Mononuclear cell (primary cell): ENCODE results near the gene ZSWIM4. TPM values are rescaled to one million over a fixed set of nuclear protein-coding genes. Genes with fewer than 3 reads are reported as not detected.
"Not testable (repeated sequence)": the region's sequence is repeated elsewhere in the genome, so short reads cannot be mapped to it uniquely, and the experiment has no call there.

ENCODE experiments used
- H3K27me3 ChIP-seq: 2 replicates; pipeline ENCODE4 v1.6.0; 2011; ENCODE audit warnings: low read length, control low read depth; ENCODE audit not compliant: insufficient read depth
- H3K4me1 ChIP-seq: 2 replicates; pipeline ENCODE4 v1.5.1; 2011; ENCODE audit warnings: mild to moderate bottlenecking, low read length, control low read depth; ENCODE audit not compliant: insufficient read depth
- H3K4me3 ChIP-seq: 2 replicates; pipeline ENCODE4 v1.5.1; 2011; ENCODE audit warnings: mild to moderate bottlenecking, low read length, moderate library complexity
- H3K9me3 ChIP-seq: 2 replicates; pipeline ENCODE4 v1.5.1; 2011; ENCODE audit warnings: low read depth, mild to moderate bottlenecking, control low read depth, low read length
- total RNA-seq: library from RNA; depleted of rRNA; stranded (reverse); fragments of >200 nt; gene quantifications from one replicate; pipeline ENCODE4 v1.2.3, GENCODE V29; 2012

Gene ZSWIM4
- total RNA-seq, 1 donor: 1.5 TPM

- H3K4me1 ChIP-seq: peaks cover 15% of the 10 kb centered on the region
- peak overlapping the region; percentile 60 for H3K4me3 ChIP-seq
- no peaks in the 10 kb centered on the region for H3K9me3 ChIP-seq
- no peaks in the 10 kb centered on the region for H3K27me3 ChIP-seq
Measured at GRCh38 chr19:13765395-13766094, 29.7 kb upstream of the ZSWIM4 start.

DNA sequence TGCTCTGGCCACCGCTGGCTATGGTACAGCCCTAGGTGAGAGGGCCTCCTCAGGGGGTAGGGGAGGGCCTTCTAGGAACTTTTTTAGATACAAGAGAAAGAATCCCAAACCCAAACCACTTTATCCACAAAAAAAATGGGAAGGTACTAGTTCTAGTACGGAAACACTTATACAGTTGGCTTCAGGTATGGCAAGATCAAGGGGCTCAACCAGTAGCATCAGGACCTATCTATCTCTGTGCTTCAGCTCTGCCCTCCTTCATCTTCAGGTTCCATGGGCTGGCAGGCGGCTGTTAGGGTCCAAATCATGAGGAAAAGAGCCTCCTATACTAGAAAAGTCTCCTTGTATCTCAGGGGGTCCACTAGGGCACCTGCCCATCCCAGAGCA is 29.2 kb upstream of the ZSWIM4 start:
- no peak overlapping the region for H3K4me3 ChIP-seq
- H3K9me3 ChIP-seq: no peaks in the 10 kb centered on the region
- no peaks in the 10 kb centered on the region for H3K27me3 ChIP-seq
- H3K4me1 ChIP-seq: peaks cover 15% of the 10 kb centered on the region

DNA sequence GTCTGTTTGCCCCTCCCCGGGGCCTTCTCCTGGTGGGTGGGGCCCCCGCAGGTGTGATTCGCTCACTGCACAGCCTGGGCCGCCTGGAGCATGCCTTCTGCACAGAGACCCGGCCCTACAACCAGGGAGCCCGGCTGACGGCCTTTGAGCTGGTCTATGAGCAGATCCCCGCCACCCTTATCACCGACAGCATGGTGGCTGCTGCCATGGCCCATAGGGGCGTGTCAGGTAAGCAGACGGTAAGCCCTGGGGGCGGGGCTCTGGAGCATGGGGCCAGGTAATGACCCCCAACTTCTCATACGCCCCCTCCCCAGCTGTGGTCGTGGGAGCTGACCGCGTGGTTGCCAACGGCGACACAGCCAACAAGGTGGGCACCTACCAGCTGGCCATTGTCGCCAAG is 26.7 kb upstream of the ZSWIM4 start:
- Histone ChIP-seq H3K4me3 (no peak overlapping the region), H3K27me3 (no peaks in the 10 kb centered on the region), H3K9me3 (no peaks in the 10 kb centered on the region)

DNA sequence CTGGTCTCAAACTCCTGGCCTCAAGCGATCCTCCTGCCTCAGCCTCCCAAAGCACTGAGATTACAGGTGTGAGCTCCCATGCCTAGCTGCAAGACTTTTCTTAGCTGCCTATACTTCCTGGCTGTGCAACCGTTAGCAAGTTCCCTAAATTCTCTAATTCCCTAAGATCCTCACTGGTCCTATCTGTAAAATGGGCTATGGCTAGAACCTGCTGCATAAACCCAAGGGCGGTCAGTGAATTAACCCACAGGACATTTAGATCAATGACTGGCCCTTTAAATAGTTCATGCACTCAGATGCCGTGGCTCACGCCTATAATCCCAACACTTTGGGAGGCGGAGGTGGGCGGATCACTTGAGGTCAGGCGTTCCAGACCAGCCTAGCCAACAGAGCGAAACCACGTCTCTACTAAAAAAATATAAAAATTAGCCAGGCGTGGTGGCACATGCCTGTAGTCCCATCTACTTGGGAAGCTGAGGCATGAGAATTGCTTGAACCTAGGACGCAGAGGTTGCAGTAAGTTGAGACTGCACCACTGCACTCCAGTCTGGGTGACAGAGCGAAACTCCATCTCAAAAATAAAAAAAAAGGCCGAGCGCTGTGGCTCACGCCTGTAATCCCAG is 25.1 kb upstream of the ZSWIM4 start:
- Histone ChIP-seq H3K4me3 (no peak overlapping the region), H3K4me1 (peaks cover 11% of the 10 kb centered on the region), H3K9me3 (no peaks in the 10 kb centered on the region), H3K27me3 (no peaks in the 10 kb centered on the region)

More for the DNA sequence above, 26.7 kb upstream of the ZSWIM4 start:
- H3K4me1 ChIP-seq: peaks cover 15% of the 10 kb centered on the region

GRCh38 chr19:13774217-13775191 is 20.7 kb upstream of the ZSWIM4 start, which contains the start of gene C19orf53:
C19orf53 (plus strand) TSS chr19:13774456; CDS start chr19:13774478, 22 bp downstream.
- peak within 1 kb of the TSS; percentile 87 for H3K4me3 ChIP-seq
- H3K9me3 ChIP-seq: no peaks in the 10 kb centered on the region
- peaks cover 17% of the 10 kb centered on the region for H3K4me1 ChIP-seq
- H3K27me3 ChIP-seq: no peaks in the 10 kb centered on the region

DNA sequence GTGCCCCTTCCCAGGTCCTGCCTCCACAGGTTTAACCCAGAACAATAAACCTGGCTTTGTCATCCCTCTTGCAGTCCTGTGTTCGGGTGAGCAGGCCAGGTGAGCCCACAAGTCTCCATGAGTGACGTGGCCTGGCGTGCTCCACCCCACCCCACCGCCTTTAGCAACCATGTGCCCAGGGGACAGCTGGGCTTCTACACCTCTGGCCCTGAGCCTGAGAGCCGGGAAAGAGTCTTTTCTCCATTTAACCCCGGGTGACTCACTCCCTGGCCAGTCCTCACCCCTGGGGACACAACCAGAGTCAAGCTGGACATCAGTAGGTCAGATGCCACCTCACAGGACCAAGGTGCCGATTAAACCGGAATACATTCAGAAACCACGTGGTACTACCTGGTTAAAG is 16.8 kb upstream of the ZSWIM4 start:
- H3K27me3 ChIP-seq: no peaks in the 10 kb centered on the region
- no peak overlapping the region for H3K4me3 ChIP-seq
- H3K9me3 ChIP-seq: no peaks in the 10 kb centered on the region
- H3K4me1 ChIP-seq: peaks cover 17% of the 10 kb centered on the region

GRCh38 chr19:13778847-13779246 is 16.4 kb upstream of the ZSWIM4 start:
- Histone ChIP-seq H3K9me3 (no peaks in the 10 kb centered on the region), H3K4me3 (no peak overlapping the region), H3K4me1 (peaks cover 17% of the 10 kb centered on the region), H3K27me3 (no peaks in the 10 kb centered on the region)

- not testable (repeated sequence) for H3K9me3 ChIP-seq, H3K4me3 ChIP-seq
Measured at GRCh38 chr19:13779794-13780193, 15.4 kb upstream of the ZSWIM4 start.

GRCh38 chr19:13781547-13781946 is 13.7 kb upstream of the ZSWIM4 start:
- no peaks in the 10 kb centered on the region for H3K27me3 ChIP-seq
- H3K9me3 ChIP-seq: no peaks in the 10 kb centered on the region
- peaks cover 9% of the 10 kb centered on the region for H3K4me1 ChIP-seq
- H3K4me3 ChIP-seq: no peak overlapping the region

More at GRCh38 chr19:13779794-13780193, 15.4 kb upstream of the ZSWIM4 start:
- H3K4me1 ChIP-seq: peaks cover 19% of the 10 kb centered on the region
- not testable (repeated sequence) for H3K27me3 ChIP-seq

GRCh38 chr19:13782537-13782936 is 12.7 kb upstream of the ZSWIM4 start:
- no peaks in the 10 kb centered on the region for H3K27me3 ChIP-seq

GRCh38 chr19:13783565-13784500 is 11.4 kb upstream of the ZSWIM4 start:
- H3K27me3 ChIP-seq: no peaks in the 10 kb centered on the region
- no peaks in the 10 kb centered on the region for H3K9me3 ChIP-seq
- H3K4me1 ChIP-seq: peaks cover 28% of the 10 kb centered on the region
- H3K4me3 ChIP-seq: no peak overlapping the region

More at GRCh38 chr19:13782537-13782936, 12.7 kb upstream of the ZSWIM4 start:
- peaks cover 15% of the 10 kb centered on the region for H3K4me1 ChIP-seq
- no peaks in the 10 kb centered on the region for H3K9me3 ChIP-seq
- no peak overlapping the region for H3K4me3 ChIP-seq

DNA sequence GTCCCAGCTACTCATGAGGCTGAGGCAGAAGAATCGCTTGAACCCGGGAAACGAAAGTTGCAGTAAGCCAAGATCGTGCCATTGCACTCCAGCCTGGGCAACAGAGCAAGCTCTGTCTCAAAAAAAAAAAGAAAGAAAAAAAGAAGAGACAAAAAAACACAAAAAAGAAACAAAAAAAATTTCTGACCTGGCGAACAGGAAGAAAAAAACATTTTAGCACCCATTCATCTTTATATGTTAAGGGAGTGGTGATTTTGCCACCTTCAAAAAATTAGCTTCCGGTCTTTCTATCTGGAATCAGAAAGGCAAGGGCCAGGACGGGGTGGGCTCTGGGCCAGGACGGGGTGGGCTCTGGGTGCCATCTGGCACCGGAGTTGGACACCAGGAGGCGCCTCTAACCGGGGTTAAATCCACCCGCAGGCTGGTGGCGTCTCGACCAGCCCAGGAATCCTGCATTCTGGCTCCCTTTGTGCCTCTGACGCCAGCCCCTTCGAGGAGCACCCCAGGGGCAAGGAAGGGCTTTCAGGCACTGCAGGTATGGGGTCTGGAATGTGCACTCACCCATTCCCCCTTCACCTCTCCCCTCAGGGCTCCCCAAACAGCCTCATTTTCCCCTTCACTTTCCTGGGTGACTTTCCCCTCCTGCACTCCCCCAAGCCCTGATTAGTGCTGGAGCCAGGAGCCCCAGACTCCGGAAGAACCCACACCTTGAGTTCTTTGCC is 10.4 kb upstream of the ZSWIM4 start:
- no peaks in the 10 kb centered on the region for H3K27me3 ChIP-seq
- H3K4me1 ChIP-seq: peaks cover 39% of the 10 kb centered on the region
- no peak overlapping the region for H3K4me3 ChIP-seq
- no peaks in the 10 kb centered on the region for H3K9me3 ChIP-seq

GRCh38 chr19:13788991-13789390 is 6.3 kb upstream of the ZSWIM4 start:
- no peak overlapping the region for H3K4me3 ChIP-seq
- no peaks in the 10 kb centered on the region for H3K27me3 ChIP-seq
- H3K4me1 ChIP-seq: peaks cover 47% of the 10 kb centered on the region
- no peaks in the 10 kb centered on the region for H3K9me3 ChIP-seq

DNA sequence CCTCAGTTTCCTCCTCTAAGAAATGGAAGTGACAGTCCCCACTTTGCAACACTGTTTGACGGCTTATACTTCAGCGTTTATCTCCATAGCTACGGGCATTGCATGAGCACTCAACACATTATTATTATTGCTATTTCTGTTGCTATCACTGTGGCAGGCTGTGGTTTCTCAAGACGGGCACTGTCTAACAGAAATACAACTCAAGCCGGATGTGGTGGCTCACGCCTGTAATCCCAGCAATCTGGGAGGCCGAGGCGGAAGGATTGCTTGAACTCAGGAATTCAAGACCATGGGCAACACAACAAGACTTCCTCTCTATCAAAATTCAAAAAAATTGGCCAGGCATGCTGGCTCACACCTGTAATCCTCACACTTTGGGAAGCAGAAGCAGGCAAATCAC is 4.9 kb upstream of the ZSWIM4 start:
- peaks cover 48% of the 10 kb centered on the region for H3K4me1 ChIP-seq
- no peaks in the 10 kb centered on the region for H3K9me3 ChIP-seq
- H3K4me3 ChIP-seq: no peak overlapping the region
- H3K27me3 ChIP-seq: no peaks in the 10 kb centered on the region
